ENCODE results near the gene CDK2AP2. TPM values are rescaled to one million over a fixed set of nuclear protein-coding genes. Genes with fewer than 3 reads are reported as not detected.

CDK2AP2 gene
- total and polyA plus RNA-seq, 9 of the 15 experiments (the other 6 are each of a cell fraction or from before 2014, with no cell fraction given), result 4.4 to 47.4 (median 21.7) TPM

- intact Hi-C loops (cut with micrococcal nuclease) (loop anchor here (1.0 to 5.0 kb wide), 2 partner anchors 47 to 68 kb away; partner anchors contain the start of gene PPP1CA), in situ Hi-C loops (cut with MboI) (no loop called here)
- WGBS (ENCODE audit: insufficient coverage, low coverage, missing lambda C conversion rate), result 7% methylated on average over 9 of the region's 9 CpGs
- Histone ChIP-seq H3K27ac (ENCODE audit: extremely low read depth, low read depth, low read length) (peak overlapping the region; percentile 72), H3K9ac (ENCODE audit: insufficient read depth in 1 of 2, low read depth in 2 of 2, low read length in 2 of 2) (peak overlapping the region; percentile 76 to 98), H3K9me3 (replicated peaks; ENCODE audit: control insufficient read depth, insufficient read depth, low read depth, low read length) (no peaks in the 10 kb centered on the region), H3K4me2 (ENCODE audit: insufficient read depth, low read length) (peak overlapping the region; percentile 86), H3K9me1 (ENCODE audit: control insufficient read depth, insufficient read depth, low read length) (no peaks in the 10 kb centered on the region), H2AFZ (ENCODE audit: low read depth, low read length) (peak overlapping the region; percentile 96), H3K4me3 (peak overlapping the region; percentile 76), H3K27me3 (ENCODE audit: control insufficient read depth in 2 of 2, insufficient read depth in 2 of 2, low read length in 2 of 2) (no peaks in the 10 kb centered on the region), H3K4me1 (replicated peaks in 1 of 2; ENCODE audit: control insufficient read depth in 2 of 2, insufficient read depth in 2 of 2, low read length in 2 of 2) (peaks cover 6 to 37% of the 10 kb centered on the region in 2 experiments; a peak in 4 of 5 replicates), H3K36me3 (ENCODE audit: control insufficient read depth, insufficient read depth, low read length) (no peaks in the 10 kb centered on the region), H4K20me1 (replicated peaks; ENCODE audit: control insufficient read depth, insufficient read depth, low read length) (no peaks in the 10 kb centered on the region), H3K79me2 (ENCODE audit: control insufficient read depth, insufficient read depth, low read length) (peaks cover 12% of the 10 kb centered on the region)
- no peak for DNase-seq (ENCODE audit: extremely low read depth in 1 of 4, low spot score in 3 of 4)
- ATAC-seq, result no peak
- BruUV-seq (replicated peaks), result TSS peak; percentile 40
- no peak for FAIRE-seq
- ChIA-PET CTCF (ENCODE audit: low intra/inter-chr PET ratio) (interaction anchor here (0.5 kb wide), 1 partner anchor 44 kb away, joined by 4 read pairs; no protein-coding TSS in a partner anchor), POLR2A (no interaction called here)
- TF ChIP-seq ELF4 (CRISPR knock-in tag; IDR thresholded peaks at IDR 0.05) (no peak), CHD2 (IDR thresholded peaks at IDR 0.05; ENCODE audit: low read depth, low read length) (no peak), ZNF57 (CRISPR knock-in tag; IDR thresholded peaks at IDR 0.05) (0 out of 2 replicates have a peak, but pooled peaks have one; percentile 62), TAF7 (tag; IDR thresholded peaks at IDR 0.05) (peak; percentile 1; the same call in 1 of the 2 replicates), TAF9B (IDR thresholded peaks at IDR 0.05; ENCODE audit: partially characterized antibody) (no peak), ZNF707 (CRISPR knock-in tag; conservative IDR thresholded peaks at IDR 0.05) (0 out of 2 replicates have a peak, but pooled peaks have one; percentile 18), MNT (conservative IDR thresholded peaks at IDR 0.05) (peak in 1 of 2 experiments; percentile 6; a peak in 1 of 4 replicates), ZNF785 (CRISPR knock-in tag; IDR thresholded peaks at IDR 0.05) (no peak), E2F8 (IDR thresholded peaks at IDR 0.05; ENCODE audit: low read depth, partially characterized antibody) (no peak), ZNF239 (CRISPR knock-in tag; IDR thresholded peaks at IDR 0.05) (peak; percentile 38; the same call in 1 of the 2 replicates), RB1 (IDR thresholded peaks at IDR 0.05; ENCODE audit: low read depth) (0 out of 2 replicates have a peak, but pooled peaks have one; percentile 3)
Observed at GRCh38 chr11:67469508-67469811, 38.5 kb downstream of the CDK2AP2 start.
